ENCODE data around the gene TPM3. TPM values are rescaled to one million over a fixed set of nuclear protein-coding genes. Genes with fewer than 3 reads are reported as not detected.

Gene TPM3
- total and polyA plus RNA-seq, 9 of the 15 experiments (the other 6 are each of a cell fraction or from before 2014, with no cell fraction given), result 202 to 604 (median 421) TPM

DNA sequence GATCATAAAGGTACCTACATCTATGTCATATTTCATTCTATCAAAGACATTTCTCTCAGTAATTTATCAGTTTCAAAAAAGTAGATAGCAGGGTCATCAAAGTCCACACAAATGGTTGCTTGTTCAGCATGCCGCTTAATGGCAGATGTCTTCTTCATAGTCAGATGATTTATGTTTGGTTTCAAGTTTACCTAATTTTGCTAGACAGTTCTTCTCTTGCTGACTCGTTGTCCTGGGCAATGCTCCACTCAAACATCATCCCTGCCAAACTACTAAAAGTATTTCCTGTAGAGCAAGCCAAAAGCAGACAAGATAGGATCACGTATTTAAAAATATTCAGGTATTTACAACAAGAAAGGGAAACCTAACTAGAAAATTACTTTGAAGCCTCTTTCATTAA, 50.7 kb downstream of the TPM3 start:
- H3K9ac ChIP-seq (ENCODE audit: insufficient read depth in 1 of 2, low read depth in 2 of 2, low read length in 2 of 2), result no peak overlapping the region
- H3K36me3 ChIP-seq (ENCODE audit: control insufficient read depth, insufficient read depth, low read length), result no peaks in the 10 kb centered on the region
- FAIRE-seq (no peak), DNase-seq (ENCODE audit: extremely low read depth in 1 of 4, low spot score in 3 of 4) (no peak), ATAC-seq (no peak)
- ChIA-PET POLR2A (no interaction called here), CTCF (ENCODE audit: low intra/inter-chr PET ratio) (no interaction called here)
- no peaks in the 10 kb centered on the region for H3K79me2 ChIP-seq (ENCODE audit: control insufficient read depth, insufficient read depth, low read length)
- WGBS (ENCODE audit: insufficient coverage, low coverage, missing lambda C conversion rate), result 23% methylated on average over 3 of the region's 3 CpGs
- H3K4me3 ChIP-seq, result no peak overlapping the region
- no peak overlapping the region for H3K27ac ChIP-seq (ENCODE audit: extremely low read depth, low read depth, low read length)
- no peak overlapping the region for H3K4me2 ChIP-seq (ENCODE audit: insufficient read depth, low read length)
- BruUV-seq (replicated peaks), result no TSS peak
- H4K20me1 ChIP-seq (replicated peaks; ENCODE audit: control insufficient read depth, insufficient read depth, low read length), result no peaks in the 10 kb centered on the region
- no peaks in the 10 kb centered on the region for H3K9me3 ChIP-seq (replicated peaks; ENCODE audit: control insufficient read depth, insufficient read depth, low read depth, low read length)
- no peaks in the 10 kb centered on the region for H3K27me3 ChIP-seq (ENCODE audit: control insufficient read depth in 2 of 2, insufficient read depth in 2 of 2, low read length in 2 of 2)
- H3K4me1 ChIP-seq (replicated peaks in 1 of 2; ENCODE audit: control insufficient read depth in 2 of 2, insufficient read depth in 2 of 2, low read length in 2 of 2), result peaks cover 0 to 3% of the 10 kb centered on the region in 2 experiments; a peak in 2 of 5 replicates
- in situ Hi-C loops (cut with MboI) (no loop called here), intact Hi-C loops (cut with micrococcal nuclease) (no loop called here)
- H3K9me1 ChIP-seq (ENCODE audit: control insufficient read depth, insufficient read depth, low read length), result no peaks in the 10 kb centered on the region
- TF ChIP-seq CTBP1 (IDR thresholded peaks at IDR 0.05; ENCODE audit: borderline replicate concordance), result no peak
- TF ChIP-seq CEBPB (tag; IDR thresholded peaks at IDR 0.05), result no peak
- TF ChIP-seq ARID2 (IDR thresholded peaks at IDR 0.05), result no peak
- TF ChIP-seq ZFX (CRISPR knock-in tag; IDR thresholded peaks at IDR 0.05), result no peak
- TF ChIP-seq, protein P1, sequence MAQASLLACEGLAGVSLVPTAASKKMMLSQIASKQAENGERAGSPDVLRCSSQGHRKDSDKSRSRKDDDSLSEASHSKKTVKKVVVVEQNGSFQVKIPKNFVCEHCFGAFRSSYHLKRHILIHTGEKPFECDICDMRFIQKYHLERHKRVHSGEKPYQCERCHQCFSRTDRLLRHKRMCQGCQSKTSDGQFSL (CRISPR knock-in tag; IDR thresholded peaks at IDR 0.05), result no peak
- TF ChIP-seq, protein P1 (tag; IDR thresholded peaks at IDR 0.05), result no peak
- TF ChIP-seq PKNOX1 (IDR thresholded peaks at IDR 0.05), result peak; percentile 83
- peak; percentile 94 for TF ChIP-seq MEIS2 (IDR thresholded peaks at IDR 0.05; ENCODE audit: partially characterized antibody)
- TF ChIP-seq, protein P2, sequence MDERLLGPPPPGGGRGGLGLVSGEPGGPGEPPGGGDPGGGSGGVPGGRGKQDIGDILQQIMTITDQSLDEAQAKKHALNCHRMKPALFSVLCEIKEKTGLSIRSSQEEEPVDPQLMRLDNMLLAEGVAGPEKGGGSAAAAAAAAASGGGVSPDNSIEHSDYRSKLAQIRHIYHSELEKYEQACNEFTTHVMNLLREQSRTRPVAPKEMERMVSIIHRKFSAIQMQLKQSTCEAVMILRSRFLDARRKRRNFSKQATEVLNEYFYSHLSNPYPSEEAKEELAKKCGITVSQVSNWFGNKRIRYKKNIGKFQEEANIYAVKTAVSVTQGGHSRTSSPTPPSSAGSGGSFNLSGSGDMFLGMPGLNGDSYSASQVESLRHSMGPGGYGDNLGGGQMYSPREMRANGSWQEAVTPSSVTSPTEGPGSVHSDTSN (CRISPR knock-in tag; IDR thresholded peaks at IDR 0.05; ENCODE audit: low read depth), result no peak
- TF ChIP-seq, protein P2 (tag; conservative IDR thresholded peaks at IDR 0.05; ENCODE audit: low read depth), result peak; percentile 93
- TF ChIP-seq NCOR1 (IDR thresholded peaks at IDR 0.05), result no peak
- peak overlapping the region; percentile 34 for H2AFZ ChIP-seq (ENCODE audit: low read depth, low read length)

Data from K562 (cell line).